Pancreas (tissue), 10 donors: Measurements from ENCODE around the gene CALCOCO1. TPM values are rescaled to one million over a fixed set of nuclear protein-coding genes. Genes with fewer than 3 reads are reported as not detected.
"Not testable (repeated sequence)": the region's sequence is repeated elsewhere in the genome, so short reads cannot be mapped to it uniquely, and the experiment has no call there.

Source experiments
- ATAC-seq, 4 donors: fragments of 200-7000 bp; cut with Tn5 transposase; one replicate each; pipeline versions ENCODE4 v1.8.0 to v1.9.1; 2020; ENCODE audit warnings: mild to moderate bottlenecking in 4 of 4, moderate library complexity in 4 of 4
- DNase-seq, 6 donors: peaks; one replicate each; pipeline ENCODE4 v3.0.0-alpha.2; 2020
- FAIRE-seq: peaks from 2 replicates; lab custom pipeline; 2012; peaks lifted over from hg19 to GRCh38; lab: Jason Lieb, UNC
- H3K27ac ChIP-seq, 4 donors: fragments of 200-600 bp; sonication (generic); 1 replicate in 3 of 4; 2 replicates in 1 of 4; pipeline versions ENCODE4 v1.5.0 to v1.8.0; 2020
- H3K27me3 ChIP-seq, 4 donors: fragments of 200-600 bp; one replicate each; pipeline ENCODE4 v1.8.0; 2021
- H3K36me3 ChIP-seq, 3 donors: fragments of 200-600 bp; sonication (generic) in 1 of 3; one replicate each; pipeline versions ENCODE4 v1.5.0 to v1.8.0; 2020 to 2021
- H3K4me1 ChIP-seq, 3 donors: fragments of 200-600 bp; one replicate each; pipeline ENCODE4 v1.8.0; 2021
- H3K4me3 ChIP-seq, 4 donors: fragments of 200-600 bp; sonication (generic) in 2 of 4; one replicate each; pipeline versions ENCODE4 v1.5.0 to v1.8.0; 2020 to 2021
- H3K9me3 ChIP-seq, 4 donors: fragments of 200-600 bp; one replicate each; pipeline ENCODE4 v1.8.0; 2021
- WGBS, 2 donors: extraction: QIAGEN DNeasy Blood & Tissue Kit; methylation state at CpG; one replicate each; pipeline ENCODE4 v1.1.7; 2013; 5-methylcytosine and 5-hydroxymethylcytosine counted together
- intact Hi-C, 3 donors: fragments of 100-400 bp; cut with DNase I; formaldehyde crosslinking; loops; one replicate each; pipeline versions ENCODE4 v1.11.1 to v1.14.2; 2022
- polyA plus RNA-seq, 2 donors: library from polyadenylated mRNA; stranded (reverse); fragments of 200-250 nt; gene quantifications; one replicate each; pipeline ENCODE4 v1.2.3, GENCODE V29; 2013
- total RNA-seq, 6 donors: library from RNA; stranded (reverse); fragmentation: NEBNext Ultra II Directional in 4 of 6; extraction: Animal tissue kit (Norgen Biotek cat#: 25700) in 4 of 6; gene quantifications; one replicate each; pipeline versions ENCODE4 v1.2.1 to v1.2.4, GENCODE V29; 2021 to 2023
- TF ChIP-seq, protein P1 (sequence below), 4 donors: fragments of 200-600 bp; sonication (generic) in 3 of 4; IDR thresholded peaks; one replicate each; pipeline versions ENCODE4 v1.5.0 to v1.8.0; 2021; ENCODE audit warnings: antibody characterized with exemption in 4 of 4
- donor health status: healthy with polysubstance abuse.
- donor health status: DM: no; HTN: no; CAD: no; lungs with moderate emphysema.
- donor health status: DM: no; HTN: no; CAD: no.
- donor health status: control.
- donor health status: control.
- donor health status: Bipolar disorder and iron deficiency.
- donor health status: DM: yes; HTN: yes; CAD: no.
- donor health status: DM: no; HTN: no; CAD: no.
- donor health status: DM: no; HTN: no; CAD: no.
- donor health status: DM: yes; HTN: yes; CAD: no.

Gene CALCOCO1
- total and polyA plus RNA-seq, 8 donors, result 28.2 to 103 (median 75.2) TPM

DNA sequence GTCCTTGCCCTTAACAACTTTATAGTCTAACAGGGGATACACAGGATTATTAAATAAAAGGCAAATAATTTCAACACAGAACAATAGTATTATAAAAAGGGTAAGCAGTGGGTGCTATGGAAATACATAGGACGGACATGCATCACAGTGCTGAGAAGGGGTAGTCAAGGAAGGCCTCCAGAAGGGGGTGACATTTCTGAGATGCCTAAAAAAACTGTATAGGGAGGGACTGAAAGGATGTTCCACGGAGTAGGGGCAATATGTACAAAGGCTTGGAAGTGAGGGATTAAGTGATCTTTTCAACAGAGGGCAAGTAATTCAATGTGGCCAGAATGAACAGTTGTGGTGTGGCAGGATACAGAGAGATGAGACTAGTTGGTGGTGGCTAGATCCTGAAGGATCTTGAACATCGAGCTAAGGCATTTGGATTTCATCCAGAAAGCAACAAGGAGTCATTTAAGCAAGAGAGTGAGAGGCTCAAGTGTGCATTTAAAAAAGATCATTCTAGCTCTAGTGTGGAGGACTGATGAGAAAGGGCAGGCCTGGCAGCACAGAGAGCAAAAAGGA, 42.5 kb downstream of the CALCOCO1 start:
- H3K4me1 ChIP-seq, result peaks cover 6 to 9% (median 7%) of the 10 kb centered on the region in 3 donors
- no peaks in the 10 kb centered on the region for H3K36me3 ChIP-seq
- ATAC-seq (no peak), DNase-seq (no peak), FAIRE-seq (no peak)
- WGBS, 2 donors, result 78 to 82% methylated on average over 3 of the region's 3 CpGs
- H3K4me3 ChIP-seq, result no peak overlapping the region
- intact Hi-C loops, result no loop called here
- TF ChIP-seq, protein P1, sequence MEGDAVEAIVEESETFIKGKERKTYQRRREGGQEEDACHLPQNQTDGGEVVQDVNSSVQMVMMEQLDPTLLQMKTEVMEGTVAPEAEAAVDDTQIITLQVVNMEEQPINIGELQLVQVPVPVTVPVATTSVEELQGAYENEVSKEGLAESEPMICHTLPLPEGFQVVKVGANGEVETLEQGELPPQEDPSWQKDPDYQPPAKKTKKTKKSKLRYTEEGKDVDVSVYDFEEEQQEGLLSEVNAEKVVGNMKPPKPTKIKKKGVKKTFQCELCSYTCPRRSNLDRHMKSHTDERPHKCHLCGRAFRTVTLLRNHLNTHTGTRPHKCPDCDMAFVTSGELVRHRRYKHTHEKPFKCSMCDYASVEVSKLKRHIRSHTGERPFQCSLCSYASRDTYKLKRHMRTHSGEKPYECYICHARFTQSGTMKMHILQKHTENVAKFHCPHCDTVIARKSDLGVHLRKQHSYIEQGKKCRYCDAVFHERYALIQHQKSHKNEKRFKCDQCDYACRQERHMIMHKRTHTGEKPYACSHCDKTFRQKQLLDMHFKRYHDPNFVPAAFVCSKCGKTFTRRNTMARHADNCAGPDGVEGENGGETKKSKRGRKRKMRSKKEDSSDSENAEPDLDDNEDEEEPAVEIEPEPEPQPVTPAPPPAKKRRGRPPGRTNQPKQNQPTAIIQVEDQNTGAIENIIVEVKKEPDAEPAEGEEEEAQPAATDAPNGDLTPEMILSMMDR (IDR thresholded peaks at IDR 0.05), result no peak
- no peaks in the 10 kb centered on the region for H3K9me3 ChIP-seq
- no peak overlapping the region for H3K27ac ChIP-seq
- H3K27me3 ChIP-seq, result no peaks in the 10 kb centered on the region

DNA sequence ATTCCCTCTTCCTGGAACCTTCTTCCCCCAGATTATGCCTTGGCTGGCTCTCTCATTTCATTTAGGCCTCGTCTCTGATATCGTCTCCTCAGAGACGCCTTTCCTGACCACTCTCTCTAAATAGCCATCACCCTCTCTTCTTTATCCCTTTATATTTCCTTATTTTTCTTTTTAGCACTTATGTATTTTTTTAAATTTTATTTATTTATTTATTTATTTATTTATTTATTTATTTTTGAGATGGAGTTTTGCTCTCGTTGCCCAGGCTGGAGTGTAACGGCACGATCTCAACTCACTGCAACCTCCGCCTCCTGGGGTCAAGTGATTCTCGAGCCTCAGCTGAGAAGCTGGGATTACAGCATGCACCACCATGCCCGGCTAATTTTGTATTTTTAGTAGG, 43.3 kb downstream of the CALCOCO1 start:
- Histone ChIP-seq H3K27me3 (no peaks in the 10 kb centered on the region), H3K9me3 (no peaks in the 10 kb centered on the region), H3K36me3 (no peaks in the 10 kb centered on the region), H3K27ac (no peak overlapping the region), H3K4me3 (no peak overlapping the region), H3K4me1 (peaks cover 6 to 9% (median 7%) of the 10 kb centered on the region in 3 donors)
- TF ChIP-seq, protein P1 (IDR thresholded peaks at IDR 0.05), result no peak
- no peak for FAIRE-seq
- 92 to 93% methylated on average over 9 of the region's 9 CpGs for WGBS, 2 donors
- no peak for DNase-seq
- intact Hi-C loops, result no loop called here
- ATAC-seq, result no peak

DNA sequence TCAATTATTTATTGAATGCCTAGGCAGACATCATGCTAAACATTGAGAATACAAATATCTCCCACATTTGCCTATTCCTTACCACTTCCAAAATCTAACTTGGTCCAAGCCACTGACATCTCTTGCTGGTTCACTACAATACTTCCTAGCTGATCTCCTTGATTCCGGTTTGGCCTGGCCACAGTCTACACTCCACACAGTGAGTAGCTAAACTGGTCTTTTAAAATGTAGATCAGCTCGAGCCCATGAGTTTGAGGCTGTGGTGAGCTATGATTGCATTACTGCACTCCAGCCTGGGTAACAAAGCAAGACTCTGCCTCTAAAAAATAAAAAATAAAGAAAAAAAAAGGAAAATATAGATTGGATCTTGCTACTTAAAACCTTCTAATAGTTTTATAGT, 43.8 kb downstream of the CALCOCO1 start:
- Histone ChIP-seq H3K36me3 (no peaks in the 10 kb centered on the region), H3K27ac (no peak overlapping the region), H3K4me3 (no peak overlapping the region), H3K4me1 (peaks cover 6 to 9% (median 7%) of the 10 kb centered on the region in 3 donors), H3K9me3 (no peaks in the 10 kb centered on the region), H3K27me3 (no peaks in the 10 kb centered on the region)
- FAIRE-seq (no peak), ATAC-seq (no peak), DNase-seq (no peak)
- intact Hi-C loops, result no loop called here
- 93 to 94% methylated on average over 2 of the region's 2 CpGs for WGBS, 2 donors
- TF ChIP-seq, protein P1 (IDR thresholded peaks at IDR 0.05), result no peak

DNA sequence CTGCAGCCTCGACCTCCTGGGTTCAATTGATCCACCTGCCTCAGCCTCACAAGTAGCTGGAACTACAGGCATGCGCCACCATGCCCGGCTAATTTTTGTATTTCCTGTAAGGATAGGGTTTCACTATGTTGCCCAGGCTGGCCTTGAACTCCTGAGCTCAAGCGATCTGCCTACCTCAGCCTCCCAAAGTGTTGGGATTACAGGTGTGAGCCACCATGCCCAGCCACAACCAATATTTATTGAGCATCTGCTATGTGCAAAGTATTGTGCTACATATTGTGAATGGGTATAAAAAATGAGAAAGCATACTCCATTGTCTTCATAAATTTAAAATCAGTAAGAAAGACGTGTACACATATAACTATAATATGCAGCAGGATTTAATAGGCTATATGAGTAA, 47.2 kb downstream of the CALCOCO1 start:
- DNase-seq, H3K9me3 ChIP-seq, H3K4me1 ChIP-seq, FAIRE-seq, H3K27me3 ChIP-seq, intact Hi-C loops, H3K27ac ChIP-seq, ATAC-seq, H3K4me3 ChIP-seq, H3K36me3 ChIP-seq: not testable (repeated sequence)
- WGBS, 2 donors, result 85 to 92% methylated on average over 5 of the region's 5 CpGs

DNA sequence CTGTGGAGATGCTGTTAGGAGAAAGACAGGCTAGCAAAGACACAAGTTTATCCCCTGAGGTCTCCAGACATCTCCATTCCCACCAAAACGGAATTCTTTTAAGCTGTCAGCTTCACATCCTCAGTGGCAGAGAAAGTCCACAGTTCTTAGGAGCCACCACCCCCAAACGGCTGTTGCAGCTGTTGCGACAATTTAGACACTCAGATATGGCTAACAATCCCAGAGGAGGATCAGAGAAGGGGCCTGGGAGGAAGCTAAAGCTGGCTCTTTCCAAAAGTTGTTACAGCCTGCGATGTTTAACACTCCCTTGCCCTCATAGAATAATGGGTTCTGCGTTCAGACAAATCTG, 49.5 kb downstream of the CALCOCO1 start:
- Histone ChIP-seq H3K9me3 (no peaks in the 10 kb centered on the region), H3K4me1 (peaks cover 5 to 17% (median 8%) of the 10 kb centered on the region in 3 donors), H3K4me3 (no peak overlapping the region), H3K36me3 (no peaks in the 10 kb centered on the region), H3K27me3 (no peaks in the 10 kb centered on the region), H3K27ac (peak overlapping the region in 2 of 4 donors; percentile 58 to 89)
- intact Hi-C loops, result loop anchor here in 1 of 3 donors (5.0 kb wide), 1 partner anchor 135 kb away; no protein-coding TSS in a partner anchor
- TF ChIP-seq, protein P1 (IDR thresholded peaks at IDR 0.05), result no peak
- no peak for DNase-seq
- ATAC-seq, result no peak
- FAIRE-seq, result no peak
- 71 to 76% methylated on average over 5 of the region's 5 CpGs for WGBS, 2 donors
